DMS114 treated with DMSO at 0.1 percent for 48 hours (cell line): ENCODE results near the gene MED9.

Experiments
- DNase-seq: peaks from one replicate; lab custom pipeline; 2025; ENCODE audit not compliant: unreplicated experiment; lab: John Stamatoyannopoulos, UW

MED9 gene

GRCh38 chr17:17487998-17488397 is 11.2 kb downstream of the MED9 start:
- no peak for DNase-seq

- DNase-seq = no peak
Measured at GRCh38 chr17:17491031-17491471, 14.3 kb downstream of the MED9 start.

- no peak for DNase-seq
Measured at GRCh38 chr17:17491546-17491988, 14.8 kb downstream of the MED9 start.

- no peak for DNase-seq
Measured at GRCh38 chr17:17492085-17492484, 15.3 kb downstream of the MED9 start.

GRCh38 chr17:17492571-17492970 is 15.8 kb downstream of the MED9 start:
- DNase-seq = no peak

- no peak for DNase-seq
Measured at GRCh38 chr17:17493249-17493985, 16.6 kb downstream of the MED9 start.

GRCh38 chr17:17493986-17494466 is 17.2 kb downstream of the MED9 start:
- no peak for DNase-seq

GRCh38 chr17:17494499-17494869 is 17.7 kb downstream of the MED9 start:
- no peak for DNase-seq

GRCh38 chr17:17494870-17495535 is 18.2 kb downstream of the MED9 start:
- DNase-seq = no peak

- DNase-seq = no peak
Measured at GRCh38 chr17:17495536-17496188, 18.9 kb downstream of the MED9 start.

GRCh38 chr17:17496189-17497064 is 19.6 kb downstream of the MED9 start, which contains the start of gene RASD1:
Gene RASD1 (minus strand): TSS chr17:17496395. CDS start chr17:17496181, 214 bp downstream.
- peak; percentile 1 for DNase-seq

- no peak for DNase-seq
Measured at GRCh38 chr17:17497065-17497844, 20.5 kb downstream of the MED9 start.

- DNase-seq = no peak
Measured at GRCh38 chr17:17497845-17498520, 21.2 kb downstream of the MED9 start.

GRCh38 chr17:17498606-17499301 is 22.0 kb downstream of the MED9 start:
- no peak for DNase-seq

GRCh38 chr17:17499402-17500145 is 22.8 kb downstream of the MED9 start:
- no peak for DNase-seq

- DNase-seq = no peak
Measured at GRCh38 chr17:17500999-17501605, 24.3 kb downstream of the MED9 start.

- no peak for DNase-seq
Measured at GRCh38 chr17:17502741-17503565, 26.2 kb downstream of the MED9 start.
